ENCODE data around the gene TBL1X.
A peak's percentile ranks its signal among the peaks of the same experiment; 100 is the strongest.

The TBL1X gene

GRCh38 chrX:9700555-9700954 lies 235.7 kb downstream of the TBL1X start:
- no peak for DNase-seq (ENCODE audit: low spot score)

GRCh38 chrX:9701790-9702189 lies 236.9 kb downstream of the TBL1X start:
- no peak for DNase-seq (ENCODE audit: low spot score)

GRCh38 chrX:9703406-9703805 lies 238.5 kb downstream of the TBL1X start:
- no peak for DNase-seq (ENCODE audit: low spot score)

- DNase-seq (ENCODE audit: low spot score) = no peak
These were observed 240.1 kb downstream of the TBL1X start for GRCh38 chrX:9704876-9705465.

GRCh38 chrX:9706421-9706820 lies 241.6 kb downstream of the TBL1X start:
- no peak for DNase-seq (ENCODE audit: low spot score)

- DNase-seq (ENCODE audit: low spot score) = no peak
These were observed 242.6 kb downstream of the TBL1X start for GRCh38 chrX:9707306-9708033.

- DNase-seq (ENCODE audit: low spot score) = no peak
These were observed 243.2 kb downstream of the TBL1X start for GRCh38 chrX:9708086-9708485.

GRCh38 chrX:9708923-9709553 lies 244.2 kb downstream of the TBL1X start:
- DNase-seq (ENCODE audit: low spot score) = peak; percentile 37

- no peak for DNase-seq (ENCODE audit: low spot score)
These were observed 245.5 kb downstream of the TBL1X start for GRCh38 chrX:9710332-9710731.

GRCh38 chrX:9717376-9717775 lies 252.5 kb downstream of the TBL1X start:
- no peak for DNase-seq (ENCODE audit: low spot score)

- DNase-seq (ENCODE audit: low spot score) = no peak
These were observed 259.9 kb downstream of the TBL1X start for GRCh38 chrX:9724711-9725110.

GRCh38 chrX:9728261-9728660 lies 263.4 kb downstream of the TBL1X start:
- no peak for DNase-seq (ENCODE audit: low spot score)

GRCh38 chrX:9729171-9729885 lies 264.5 kb downstream of the TBL1X start:
- no peak for DNase-seq (ENCODE audit: low spot score)

- no peak for DNase-seq (ENCODE audit: low spot score)
These were observed 265.2 kb downstream of the TBL1X start for GRCh38 chrX:9730078-9730477.

GRCh38 chrX:9730752-9731151 lies 265.9 kb downstream of the TBL1X start:
- no peak for DNase-seq (ENCODE audit: low spot score)

- DNase-seq (ENCODE audit: low spot score) = no peak
These were observed 272.5 kb downstream of the TBL1X start for GRCh38 chrX:9737363-9737762.

- DNase-seq (ENCODE audit: low spot score) = no peak
These were observed 273.3 kb downstream of the TBL1X start for GRCh38 chrX:9738151-9738550.

- DNase-seq (ENCODE audit: low spot score) = no peak
These were observed 274.3 kb downstream of the TBL1X start for GRCh38 chrX:9739130-9739529.

- no peak for DNase-seq (ENCODE audit: low spot score)
These were observed 280.7 kb downstream of the TBL1X start for GRCh38 chrX:9745417-9746115.

- no peak for DNase-seq (ENCODE audit: low spot score)
These were observed 281.5 kb downstream of the TBL1X start for GRCh38 chrX:9746148-9746888.

GRCh38 chrX:9747644-9748043 lies 282.8 kb downstream of the TBL1X start:
- no peak for DNase-seq (ENCODE audit: low spot score)

All from SK-N-DZ (cell line).